Right lobe of liver (tissue), 4 donors: ENCODE measurements around the gene CASKIN1.

Source experiments
- CTCF ChIP-seq, 4 donors: fragments of 200-600 bp in 3 of 4; fragments of 450-650 bp in 1 of 4; IDR thresholded peaks; one replicate each; pipeline versions ENCODE4 v1.5.1 to v1.8.0; 2016 to 2022; ENCODE audit warnings: antibody characterized with exemption in 4 of 4, mild to moderate bottlenecking in 2 of 4
- POLR2A ChIP-seq: fragments of 450-650 bp; IDR thresholded peaks from one replicate; pipeline ENCODE4 v1.6.1; 2017; ENCODE audit warnings: antibody characterized with exemption, mild to moderate bottlenecking
- donor health status: DM: no; HTN: no; CAD: no.
- donor health status: DM: no; HTN: no; CAD: no.
- donor health status: DM: no; HTN: yes; CAD: no.

- TF ChIP-seq CTCF (IDR thresholded peaks at IDR 0.05) (no peak), POLR2A (no peak)
Measured at GRCh38 chr16:2187212-2187611, 9.2 kb downstream of the CASKIN1 start.
